ENCODE results near the gene KIF11. TPM values are rescaled to one million over a fixed set of nuclear protein-coding genes. Genes with fewer than 3 reads are reported as not detected.
"Not testable (repeated sequence)": the region's sequence is repeated elsewhere in the genome, so short reads cannot be mapped to it uniquely, and the experiment has no call there.

KIF11 gene
- total and polyA plus RNA-seq, 10 donors: 0.93 to 7.3 (median 4.2) TPM

GRCh38 chr10:92559046-92559445 is 33.9 kb upstream of the KIF11 start:
- Histone ChIP-seq H3K4me1 (no peaks in the 10 kb centered on the region), H3K9me3 (peaks cover 0 to 16% (median 10%) of the 10 kb centered on the region in 8 donors), H3K27ac (no peak overlapping the region), H3K4me3 (no peak overlapping the region), H3K36me3 (peaks cover 0 to 80% (median 37%) of the 10 kb centered on the region in 6 donors), H3K27me3 (replicated peaks in 1 of 7) (no peaks in the 10 kb centered on the region)
- WGBS, 5 donors: 93 to 96% (median 95%) methylated on average over 4 of the region's 4 CpGs
- no peak for DNase-seq
- intact Hi-C loops (cut with DNase I; ENCODE audit: low total_unique reads): no loop called here
- no peak for TF ChIP-seq POLR2A (IDR thresholded peaks at IDR 0.05)
- no peak for TF ChIP-seq POLR2AphosphoS5 (IDR thresholded peaks at IDR 0.05)
- no peak for TF ChIP-seq CTCF (IDR thresholded peaks at IDR 0.05 in 8 of 11, conservative IDR thresholded peaks at IDR 0.05 in 3 of 11)

- TF ChIP-seq POLR2A (IDR thresholded peaks at IDR 0.05) (no peak), CTCF (IDR thresholded peaks at IDR 0.05 in 8 of 11, conservative IDR thresholded peaks at IDR 0.05 in 3 of 11) (no peak), POLR2AphosphoS5 (IDR thresholded peaks at IDR 0.05) (no peak)
- H3K4me3 ChIP-seq: no peak overlapping the region
These were observed 30.5 kb upstream of the KIF11 start for GRCh38 chr10:92562424-92562823.

GRCh38 chr10:92567952-92568600 is 24.9 kb upstream of the KIF11 start:
- TF ChIP-seq POLR2A (IDR thresholded peaks at IDR 0.05) (no peak), POLR2AphosphoS5 (IDR thresholded peaks at IDR 0.05) (no peak), CTCF (IDR thresholded peaks at IDR 0.05 in 8 of 11, conservative IDR thresholded peaks at IDR 0.05 in 3 of 11) (no peak)
- intact Hi-C loops (cut with DNase I; ENCODE audit: low total_unique reads): no loop called here
- Histone ChIP-seq H3K4me3 (no peak overlapping the region), H3K27ac (no peak overlapping the region), H3K9me3 (no peaks in the 10 kb centered on the region), H3K4me1 (peaks cover 15 to 64% (median 24%) of the 10 kb centered on the region in 6 donors), H3K27me3 (replicated peaks in 1 of 7) (no peaks in the 10 kb centered on the region), H3K36me3 (peaks cover 0 to 30% (median 0%) of the 10 kb centered on the region in 6 donors)
- no peak for DNase-seq
- WGBS, 5 donors: 79 to 91% (median 82%) methylated on average over 4 of the region's 4 CpGs

More at GRCh38 chr10:92562424-92562823, 30.5 kb upstream of the KIF11 start:
- H3K9me3 ChIP-seq: peaks cover 0 to 6% (median 2%) of the 10 kb centered on the region in 8 donors
- H3K36me3 ChIP-seq: peaks cover 0 to 66% (median 17%) of the 10 kb centered on the region in 6 donors
- peaks cover 0 to 9% (median 0%) of the 10 kb centered on the region in 6 donors for H3K4me1 ChIP-seq
- no peak overlapping the region for H3K27ac ChIP-seq
- DNase-seq: no peak
- intact Hi-C loops (cut with DNase I; ENCODE audit: low total_unique reads): no loop called here
- no peaks in the 10 kb centered on the region for H3K27me3 ChIP-seq (replicated peaks in 1 of 7)

- H3K36me3 ChIP-seq: peaks cover 0 to 27% (median 0%) of the 10 kb centered on the region in 6 donors
- no peak overlapping the region for H3K27ac ChIP-seq
- WGBS, 5 donors: 71 to 83% (median 76%) methylated on average over 2 of the region's 2 CpGs
These were observed 23.9 kb upstream of the KIF11 start for GRCh38 chr10:92569071-92569470.

GRCh38 chr10:92569663-92570062 is 23.3 kb upstream of the KIF11 start:
- intact Hi-C loops (cut with DNase I; ENCODE audit: low total_unique reads): loop anchor here (5.0 kb wide), 1 partner anchor 52 kb away; no protein-coding TSS in a partner anchor
- peaks cover 0 to 21% (median 0%) of the 10 kb centered on the region in 6 donors for H3K36me3 ChIP-seq
- H3K27me3 ChIP-seq (replicated peaks in 1 of 7); H3K4me3 ChIP-seq; H3K27ac ChIP-seq; DNase-seq; H3K9me3 ChIP-seq: not testable (repeated sequence)
- H3K4me1 ChIP-seq: peaks cover 16 to 71% (median 26%) of the 10 kb centered on the region in 6 donors
- 93 to 99% (median 95%) methylated on average over 5 of the region's 5 CpGs for WGBS, 5 donors

More at GRCh38 chr10:92569071-92569470, 23.9 kb upstream of the KIF11 start:
- no peaks in the 10 kb centered on the region for H3K27me3 ChIP-seq (replicated peaks in 1 of 7)
- no peaks in the 10 kb centered on the region for H3K9me3 ChIP-seq
- no peak for DNase-seq
- H3K4me3 ChIP-seq: no peak overlapping the region
- TF ChIP-seq POLR2AphosphoS5 (IDR thresholded peaks at IDR 0.05): no peak
- TF ChIP-seq POLR2A (IDR thresholded peaks at IDR 0.05): no peak
- TF ChIP-seq CTCF (IDR thresholded peaks at IDR 0.05 in 8 of 11, conservative IDR thresholded peaks at IDR 0.05 in 3 of 11): no peak
- peaks cover 15 to 68% (median 25%) of the 10 kb centered on the region in 6 donors for H3K4me1 ChIP-seq
- intact Hi-C loops (cut with DNase I; ENCODE audit: low total_unique reads): no loop called here
